Renal pelvis (tissue), 12 donors: Measurements from ENCODE around the gene BIK. TPM values are rescaled to one million over a fixed set of nuclear protein-coding genes. Genes with fewer than 3 reads are reported as not detected.

ENCODE experiments used
- DNase-seq: peaks from one replicate; pipeline ENCODE4 v3.0.0-alpha.2; 2013
- long read RNA-seq, 16 experiments: transcript quantifications; one replicate each; lab custom pipeline, GENCODE V29; 2026
- polyA plus RNA-seq, 3 donors: library from polyadenylated mRNA; unstranded; fragments of 120-200 nt; gene quantifications; one replicate each; pipeline ENCODE4 v1.2.1, GENCODE V29; 2013; ENCODE audit not compliant: insufficient read length in 3 of 3

BIK gene, protein sequence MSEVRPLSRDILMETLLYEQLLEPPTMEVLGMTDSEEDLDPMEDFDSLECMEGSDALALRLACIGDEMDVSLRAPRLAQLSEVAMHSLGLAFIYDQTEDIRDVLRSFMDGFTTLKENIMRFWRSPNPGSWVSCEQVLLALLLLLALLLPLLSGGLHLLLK
- 1 to 10 TPM; 1.1 to 1.5 (median 1.2) TPM for polyA plus RNA-seq
- long read RNA-seq, donor 1, partial matches to known transcripts, result 22 of 56 reads
- long read RNA-seq, donor 1, other reads (novel, unspliced or antisense), result 34 of 56 reads
- long read RNA-seq, donor 2, partial matches to known transcripts, result 0 of 2 reads
- long read RNA-seq, donor 2, other reads (novel, unspliced or antisense), result 0 of 2 reads
- long read RNA-seq, donor 3, partial matches to known transcripts, result 0 of 1 reads
- long read RNA-seq, donor 3, other reads (novel, unspliced or antisense), result 0 of 1 reads
- long read RNA-seq, donor 4, partial matches to known transcripts, result 5 of 29 reads
- long read RNA-seq, donor 4, other reads (novel, unspliced or antisense), result 22 of 29 reads
- long read RNA-seq, donor 5, partial matches to known transcripts, result 0 of 2 reads
- long read RNA-seq, donor 5, other reads (novel, unspliced or antisense), result 0 of 2 reads
- long read RNA-seq, donor 6, partial matches to known transcripts, result 0 of 37 reads
- long read RNA-seq, donor 6, other reads (novel, unspliced or antisense), result 37 of 37 reads
- long read RNA-seq, donor 7, result 0 reads
- long read RNA-seq, donor 8, result 0 reads
- long read RNA-seq, donor 9, partial matches to known transcripts, result 0 of 3 reads
- long read RNA-seq, donor 9, other reads (novel, unspliced or antisense), result 0 of 3 reads
- long read RNA-seq, donor 10, result 0 reads
- long read RNA-seq, donor 11, result 0 reads
- long read RNA-seq, donor 12, partial matches to known transcripts, result 0 of 1 reads
- long read RNA-seq, donor 12, other reads (novel, unspliced or antisense), result 0 of 1 reads
- long read RNA-seq, donor 13, partial matches to known transcripts, result 28 of 47 reads
- long read RNA-seq, donor 13, other reads (novel, unspliced or antisense), result 19 of 47 reads
- long read RNA-seq, donor 14, partial matches to known transcripts, result 23 of 58 reads
- long read RNA-seq, donor 14, other reads (novel, unspliced or antisense), result 35 of 58 reads
- long read RNA-seq, donor 15, partial matches to known transcripts, result 5 of 68 reads
- long read RNA-seq, donor 15, other reads (novel, unspliced or antisense), result 60 of 68 reads
- long read RNA-seq, donor 16, partial matches to known transcripts, result 12 of 50 reads
- long read RNA-seq, donor 16, other reads (novel, unspliced or antisense), result 36 of 50 reads

- no peak for DNase-seq
These were observed at the start of gene BIK for GRCh38 chr22:43110444-43110926. Gene BIK, plus strand, starts transcription at chr22:43110750. Its CDS starts 13,273 bp downstream, at chr22:43124023.

GRCh38 chr22:43066134-43066533, 44.4 kb upstream of the BIK start:
- DNase-seq, result no peak

DNA sequence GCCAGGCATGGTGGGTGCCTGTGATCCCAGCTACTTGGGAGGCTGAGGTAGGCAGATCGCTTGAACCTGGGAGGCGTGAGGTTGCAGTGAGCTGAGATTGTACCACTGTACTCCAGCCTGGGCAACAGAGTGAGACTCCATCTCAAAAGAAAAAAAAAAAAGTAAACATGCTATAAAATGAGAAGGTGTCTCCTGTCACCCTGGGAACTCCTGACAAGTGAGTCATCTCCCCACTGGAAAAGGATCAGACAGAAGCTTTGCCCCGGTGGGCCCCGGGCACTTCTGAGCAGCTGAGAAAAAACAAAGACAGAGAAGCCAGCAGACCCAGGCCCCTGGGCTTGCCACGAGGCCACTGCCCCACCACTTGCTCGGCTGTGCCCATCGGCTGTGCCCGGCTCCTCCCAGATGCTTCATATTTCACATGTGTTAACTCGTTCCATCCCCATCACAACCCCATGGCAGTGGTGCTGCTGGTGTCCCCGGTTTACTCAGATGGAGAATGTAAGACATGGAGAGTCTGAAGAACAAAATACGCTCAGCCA, 43.6 kb upstream of the BIK start:
- no peak for DNase-seq

GRCh38 chr22:43077121-43077877, 33.3 kb upstream of the BIK start:
- no peak for DNase-seq

GRCh38 chr22:43078522-43078921, 32.0 kb upstream of the BIK start:
- no peak for DNase-seq

DNA sequence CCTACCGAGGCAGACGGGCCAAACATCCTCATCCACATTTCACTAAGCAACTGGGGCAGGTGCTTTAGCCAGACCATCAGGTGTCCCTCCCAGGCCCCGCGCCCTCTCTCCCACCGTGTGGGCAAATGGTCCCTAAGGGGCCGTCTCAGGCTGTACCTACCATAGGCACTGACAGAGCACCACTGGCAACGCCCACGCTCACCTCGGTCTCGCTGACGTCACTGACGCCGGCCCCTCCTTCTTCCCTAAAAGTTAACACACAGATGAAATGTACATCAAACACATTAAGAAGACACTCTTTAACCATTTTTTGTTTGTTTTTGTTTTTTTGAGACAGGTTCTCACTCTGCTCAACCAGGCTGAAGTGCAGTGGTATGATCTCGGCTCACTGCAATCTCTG, 30.8 kb upstream of the BIK start:
- no peak for DNase-seq

GRCh38 chr22:43080616-43081015, 29.9 kb upstream of the BIK start:
- DNase-seq, result no peak

DNA sequence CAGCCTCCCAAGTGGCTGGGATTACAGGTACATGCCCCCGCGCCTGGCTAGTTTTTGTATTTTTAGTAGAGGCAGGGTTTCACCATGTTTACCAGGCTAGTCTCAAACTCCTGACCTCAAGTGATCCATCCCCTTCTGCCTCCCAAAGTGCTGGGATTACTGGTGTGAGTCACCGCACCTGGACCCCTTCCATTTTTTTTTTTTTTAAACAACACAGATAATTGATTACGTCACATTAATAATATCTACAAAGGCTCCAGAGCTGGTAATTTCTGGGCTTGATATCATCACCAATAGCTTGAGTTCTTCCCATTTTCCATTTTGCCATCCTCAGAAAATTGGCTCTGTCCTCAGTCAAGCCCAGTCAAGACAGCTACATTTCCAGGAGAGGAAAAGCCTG, 28.6 kb upstream of the BIK start:
- DNase-seq, result no peak

DNA sequence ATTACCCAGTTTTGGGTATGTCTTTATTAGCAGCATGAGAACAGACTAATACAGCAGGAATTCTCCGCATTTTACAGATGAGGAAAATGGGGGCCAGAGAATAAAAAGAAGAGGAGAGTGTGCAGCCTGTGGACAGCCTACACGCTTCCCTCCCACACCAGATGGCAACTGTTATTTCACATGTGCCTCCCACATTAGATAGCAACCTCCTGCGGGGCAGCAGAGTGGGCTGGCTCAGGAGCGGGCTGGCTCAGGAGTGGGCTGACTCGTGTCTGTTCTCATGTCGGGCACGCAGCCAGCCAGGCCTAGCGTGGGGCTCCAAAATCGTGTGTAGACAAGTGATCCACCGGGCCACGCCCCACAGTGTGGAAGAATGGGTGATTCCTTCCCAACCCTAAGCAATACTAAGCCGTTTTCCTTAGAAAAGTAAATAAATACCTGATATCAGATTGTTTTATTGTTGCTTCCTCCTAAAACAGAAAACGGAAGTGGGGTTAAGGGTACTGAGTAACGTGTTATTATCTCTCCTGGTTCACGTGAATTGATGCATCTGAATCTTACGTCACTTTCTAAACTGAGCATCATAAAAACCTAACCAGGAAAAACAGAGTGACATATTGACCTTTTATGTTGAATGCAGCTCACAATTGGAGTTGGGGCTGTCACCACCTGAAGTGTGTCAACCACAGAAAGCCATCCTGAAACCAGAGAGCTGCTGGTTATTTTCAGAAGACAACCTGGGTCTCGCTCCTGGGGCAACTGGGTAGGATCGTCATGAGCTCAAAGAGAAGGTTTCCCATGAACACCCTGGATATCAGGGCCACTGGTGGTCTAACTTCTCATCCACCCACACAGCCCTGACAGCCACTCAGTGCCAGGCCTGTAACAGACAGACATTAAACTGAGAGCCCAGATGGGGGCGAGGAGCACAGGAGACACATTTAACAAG, 24.6 kb upstream of the BIK start:
- no peak for DNase-seq

DNA sequence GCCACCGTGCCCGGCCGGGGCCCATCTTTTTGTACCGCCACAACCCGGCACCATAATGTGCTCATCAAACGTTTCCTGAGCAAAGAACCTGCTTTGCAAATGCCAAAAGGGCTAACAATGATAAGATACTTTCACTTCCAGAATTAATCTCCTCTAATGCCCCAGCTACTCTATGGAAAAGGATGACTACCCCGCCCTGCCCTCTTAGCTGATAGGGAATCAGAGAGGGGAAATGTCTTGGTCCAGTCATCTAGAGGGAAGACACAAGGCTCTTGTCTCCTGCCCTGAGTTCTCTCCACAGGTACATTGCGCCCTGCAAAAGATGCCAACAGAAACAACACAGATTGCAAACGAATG, 21.9 kb upstream of the BIK start:
- no peak for DNase-seq

DNA sequence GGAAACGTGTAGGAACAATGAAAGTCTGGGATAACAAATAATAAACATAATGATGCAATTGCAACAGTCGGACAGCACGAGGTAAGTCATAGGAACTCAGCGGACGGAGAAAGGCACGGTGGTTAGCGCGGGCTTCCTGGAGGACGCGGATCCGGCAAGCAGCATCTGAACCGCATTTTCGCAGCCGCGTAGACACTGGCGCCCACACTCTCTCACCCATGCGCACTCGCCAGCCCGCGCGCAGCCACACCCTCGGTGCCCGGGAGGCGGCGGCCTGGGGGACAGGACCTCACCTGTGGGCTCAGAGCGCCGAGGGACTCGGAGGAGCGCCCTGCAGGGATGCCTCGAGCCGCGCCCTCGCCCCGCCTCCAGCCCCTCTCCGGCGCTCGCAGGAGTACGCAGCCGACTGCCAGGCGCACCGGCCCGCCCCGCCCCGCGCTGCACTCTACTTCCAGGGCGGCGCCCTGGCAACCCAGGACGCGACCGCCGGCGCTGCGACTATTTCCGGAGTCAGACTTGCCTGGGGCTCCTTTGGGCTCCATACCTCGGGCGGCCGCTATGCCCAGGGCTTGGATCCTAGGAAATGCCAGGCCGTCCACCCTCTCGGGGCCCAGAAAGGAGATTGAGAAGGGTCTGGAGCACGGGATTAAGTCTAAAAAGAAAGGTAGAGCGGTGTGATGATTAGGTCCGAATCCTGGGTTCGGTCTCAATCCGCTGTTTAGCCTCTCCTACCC, 21.4 kb upstream of the BIK start, which contains the start of gene TTLL1:
Gene TTLL1 (minus strand): TSS at position 408 of the 734 bp plus-strand sequence. CDS start 13,805 bp downstream, outside the sequence.
- peak; percentile 82 for DNase-seq

DNA sequence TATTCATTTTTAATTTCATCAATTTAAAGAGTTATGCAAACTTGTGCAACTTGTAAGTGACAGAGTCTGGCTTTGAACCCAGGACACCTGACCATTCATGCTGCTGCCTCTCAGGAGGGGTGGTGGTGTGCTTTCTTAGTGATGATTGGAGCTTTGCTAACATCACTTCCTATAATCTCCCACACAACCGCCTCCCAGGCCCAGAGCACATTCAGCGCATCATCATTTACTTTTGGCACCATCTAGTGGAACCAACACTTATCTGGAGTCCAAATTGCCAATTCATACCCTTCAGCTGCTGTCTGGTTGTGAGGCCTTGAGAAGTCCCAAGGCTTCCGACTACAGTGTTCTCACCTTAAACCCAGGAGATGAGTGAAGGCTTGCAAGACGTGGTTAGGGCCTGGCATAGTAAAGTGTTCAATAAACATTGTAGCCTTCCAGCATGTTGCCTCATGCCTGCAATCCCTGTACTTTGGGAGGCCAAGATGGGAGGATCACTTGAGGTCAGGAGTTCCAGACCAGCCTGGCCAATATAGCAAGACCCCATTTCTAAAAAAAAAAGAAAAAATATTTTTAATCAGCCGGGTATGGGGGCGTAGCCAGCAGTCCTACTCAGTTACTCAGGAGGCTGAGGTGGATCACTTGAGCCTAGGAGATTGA, 20.3 kb upstream of the BIK start:
- peak; percentile 79 for DNase-seq

DNA sequence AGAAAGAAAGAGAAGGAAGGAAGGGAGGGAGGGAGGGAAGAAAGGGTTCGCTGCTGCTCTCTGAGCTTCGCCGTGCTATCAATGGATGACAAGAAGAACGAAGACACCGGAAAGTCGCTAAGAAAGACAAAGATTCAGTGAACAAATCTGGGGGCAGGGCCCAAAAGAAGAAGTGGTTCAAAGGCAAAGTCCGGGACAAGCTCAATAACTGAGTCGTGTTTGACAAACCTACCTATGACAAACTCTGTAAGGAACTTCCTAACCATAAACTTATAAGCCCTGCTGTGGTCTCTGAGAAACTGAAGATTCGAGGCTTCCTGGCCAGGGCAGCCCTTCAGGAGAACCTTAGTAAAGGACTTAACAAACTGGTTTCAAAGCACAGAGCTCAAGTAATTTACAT, 18.5 kb upstream of the BIK start:
- DNase-seq, result no peak

GRCh38 chr22:43094085-43094484, 16.5 kb upstream of the BIK start:
- no peak for DNase-seq

DNA sequence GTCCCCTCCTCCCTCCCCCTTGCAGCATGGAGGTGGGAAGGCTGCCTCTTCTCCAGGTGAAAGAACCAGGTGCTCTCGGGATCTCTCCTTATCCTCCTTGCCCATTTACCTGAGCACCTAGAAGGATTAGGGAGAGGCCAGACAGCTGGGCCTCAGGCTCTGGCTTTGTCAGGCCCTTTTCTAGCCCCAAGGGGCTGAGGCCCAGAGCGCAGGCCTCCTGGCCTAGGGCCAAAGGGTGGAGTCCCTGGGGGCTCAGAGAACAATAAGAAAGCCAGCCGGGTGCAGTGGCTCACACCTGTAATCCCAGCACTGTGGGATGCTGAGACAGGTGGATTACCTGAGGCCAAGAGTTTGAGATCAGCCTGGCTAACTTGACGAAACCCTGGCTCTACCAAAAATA, 16.0 kb upstream of the BIK start:
- DNase-seq, result no peak

DNA sequence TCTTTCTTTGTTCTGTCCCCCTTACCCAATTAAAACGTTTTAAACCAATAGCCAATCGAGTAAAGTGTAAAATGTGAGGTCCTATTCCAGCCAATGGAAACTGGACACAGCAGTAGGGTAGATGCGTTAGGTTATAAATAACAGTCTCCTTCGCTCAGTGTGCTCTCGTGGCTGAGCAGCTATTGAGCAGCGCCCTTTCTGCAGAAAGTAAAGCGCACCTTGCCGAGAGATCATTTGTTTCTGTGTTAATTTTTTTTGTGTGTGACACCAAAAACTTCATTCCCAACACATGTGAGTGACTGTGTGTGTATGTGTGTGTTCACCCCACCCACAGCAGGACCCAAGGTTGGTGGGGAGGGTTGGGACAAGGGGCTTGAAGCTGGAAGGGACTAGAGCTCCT, 14.1 kb upstream of the BIK start:
- DNase-seq, result no peak

DNA sequence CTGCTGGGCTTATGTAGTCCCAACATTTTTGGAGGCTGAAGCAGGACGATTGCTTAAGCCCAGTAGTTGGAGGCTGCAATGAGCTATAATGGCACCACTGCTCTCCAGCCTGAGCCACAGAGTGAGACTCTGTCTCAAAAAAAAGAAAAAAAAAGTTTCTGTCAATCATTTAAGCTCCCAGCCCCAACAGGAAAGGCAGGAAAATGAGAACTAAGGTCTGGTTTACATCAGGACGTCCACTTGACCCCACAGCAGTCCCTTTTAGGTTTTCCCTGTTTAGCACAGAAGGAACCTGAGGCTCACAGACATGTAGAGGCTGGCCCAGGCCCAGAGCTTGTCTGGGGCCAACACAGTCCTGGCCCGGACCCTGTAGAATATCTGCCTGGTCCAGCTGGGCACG, 12.2 kb upstream of the BIK start:
- DNase-seq, result no peak

- DNase-seq, result no peak
These were observed 11.5 kb upstream of the BIK start for GRCh38 chr22:43099095-43099494.
